Measurements from ENCODE around the gene TMPRSS3.

The TMPRSS3 gene

DNA sequence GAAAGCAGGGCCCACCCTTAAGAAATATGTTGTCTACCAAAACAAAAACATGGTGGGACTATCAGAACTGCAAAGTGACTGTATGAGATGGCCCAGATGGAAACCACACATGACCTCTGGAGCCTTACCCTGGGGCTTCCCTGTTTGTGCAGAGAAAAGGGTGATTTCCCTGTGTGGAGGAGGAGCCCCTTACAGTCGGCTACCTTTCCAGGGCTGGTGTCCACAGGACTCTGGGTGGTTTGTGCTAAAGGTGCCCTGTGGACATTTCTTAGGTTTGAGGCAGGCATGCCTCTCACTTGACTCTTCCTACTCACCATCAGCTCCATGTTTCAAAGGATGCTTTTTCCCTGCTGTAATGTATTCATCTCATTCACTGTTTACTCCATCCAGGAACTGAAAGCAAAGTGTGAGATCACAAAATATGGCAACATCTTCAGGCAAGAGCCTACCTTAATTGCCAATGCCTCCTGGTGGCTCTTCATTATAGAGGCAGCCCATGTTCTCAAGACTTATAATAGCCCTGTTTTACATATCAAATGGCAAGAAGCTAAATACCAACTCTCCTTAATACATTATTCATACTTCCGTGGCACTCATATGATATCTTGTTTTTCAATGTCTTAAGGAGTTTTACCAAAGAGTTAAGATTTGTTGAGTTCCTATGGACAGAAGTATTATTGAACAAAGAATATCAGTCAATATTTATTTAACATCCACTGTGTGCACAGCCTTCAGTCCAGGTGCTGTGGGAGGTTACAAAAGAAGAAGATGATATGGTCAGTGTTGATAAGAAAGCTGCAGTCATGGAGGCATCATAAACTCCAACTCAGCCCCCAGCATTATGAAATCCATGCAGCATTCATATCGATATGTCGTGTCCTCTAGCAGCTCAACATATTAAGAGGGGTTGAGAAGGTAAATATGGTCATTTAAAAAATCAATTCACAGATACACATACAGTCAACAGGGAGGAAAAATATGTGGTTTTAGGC, 65.2 kb downstream of the TMPRSS3 start:
- DNase-seq = no peak

DNA sequence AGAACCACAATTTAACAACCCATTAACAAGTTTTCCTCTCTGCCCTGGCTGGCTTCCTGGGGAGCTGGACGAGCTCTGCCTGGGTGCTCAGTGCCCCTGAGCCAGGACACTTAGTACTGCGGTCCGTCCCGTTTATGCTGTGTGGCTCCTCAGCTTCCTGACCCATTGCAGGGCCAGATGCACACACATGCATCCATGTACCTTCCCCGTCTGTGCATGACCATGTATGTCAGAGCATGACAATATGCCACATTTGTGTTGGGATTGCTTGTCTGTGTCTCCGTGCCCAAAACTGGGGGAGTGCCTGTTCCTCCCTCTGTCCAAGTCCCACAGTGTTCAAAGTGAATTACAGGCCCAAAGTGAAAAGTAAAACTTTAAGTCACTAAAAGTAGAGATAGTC, 71.0 kb downstream of the TMPRSS3 start:
- no peak for DNase-seq
